HG03565 (cell line): ENCODE measurements around the gene TIGAR.

ENCODE experiments used
- ATAC-seq: cut with Tn5 transposase; IDR thresholded peaks from one replicate; pipeline ENCODE4 v1.9.1; 2021; ENCODE audit warnings: mild to moderate bottlenecking, moderate library complexity; ENCODE audit not compliant: unreplicated experiment

The TIGAR gene

DNA sequence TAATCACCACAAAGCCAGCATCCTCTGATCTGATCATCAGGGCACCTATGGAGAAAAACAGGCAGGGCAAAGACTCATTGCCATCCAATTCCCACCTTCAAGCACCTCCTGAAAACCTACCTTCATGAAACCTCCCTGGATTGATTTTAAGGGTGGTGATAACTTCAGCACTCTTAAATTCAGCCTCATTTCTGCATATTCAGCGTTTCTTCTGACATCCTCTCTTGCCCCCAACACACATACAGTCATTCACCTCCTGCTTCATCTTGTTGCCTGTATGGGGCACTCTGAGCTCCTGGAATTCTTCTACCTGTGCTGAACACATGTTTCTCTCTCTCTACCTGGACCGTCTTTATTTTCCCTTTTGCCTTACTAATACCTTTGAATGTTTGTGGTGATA lies 51.6 kb downstream of the TIGAR start:
- ATAC-seq = no peak

GRCh38 chr12:4375449-4375848 lies 54.4 kb downstream of the TIGAR start:
- no peak for ATAC-seq

DNA sequence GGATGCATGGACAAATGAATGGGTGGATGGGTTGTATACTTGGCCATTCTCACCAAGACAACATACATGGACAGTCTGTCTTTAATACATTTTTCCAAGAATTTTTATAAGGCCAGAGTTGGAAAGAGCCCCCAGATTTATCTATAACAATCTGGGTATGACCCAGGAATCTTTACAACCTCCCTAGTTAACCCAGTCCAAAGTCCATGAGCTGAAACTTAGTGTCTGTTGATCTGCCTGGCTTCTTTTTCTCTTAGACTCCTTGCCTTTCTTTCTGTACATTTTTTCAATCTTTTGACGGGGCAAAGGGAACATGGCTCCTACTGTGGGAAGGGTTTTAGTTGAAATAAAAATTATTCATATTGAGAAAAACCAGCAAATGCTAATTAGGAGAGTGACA lies 57.8 kb downstream of the TIGAR start:
- ATAC-seq = no peak

GRCh38 chr12:4379405-4379804 lies 58.4 kb downstream of the TIGAR start, which contains the start of gene FGF23:
TSS of gene FGF23 (minus strand) at chr12:4379712. CDS start at chr12:4379582, 130 bp downstream.
- ATAC-seq = no peak

DNA sequence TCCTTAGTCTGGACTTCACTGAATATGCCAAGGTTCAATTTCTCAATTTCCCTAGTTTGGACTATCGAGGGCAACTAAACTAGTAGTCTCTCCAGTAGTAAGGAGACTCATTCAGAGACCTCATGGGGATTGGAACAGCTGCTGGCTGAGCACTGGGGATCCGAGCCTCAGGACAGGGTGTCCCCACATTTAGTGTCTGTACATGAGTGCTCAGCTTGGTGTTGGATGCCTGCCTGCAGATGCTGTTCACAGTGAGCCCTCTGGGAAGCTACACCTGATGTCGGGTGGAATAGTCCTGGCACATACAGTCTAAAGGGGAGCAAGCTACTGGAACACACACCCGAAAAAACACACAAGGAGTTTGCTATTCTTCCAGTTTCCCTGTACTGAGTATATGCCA lies 59.3 kb downstream of the TIGAR start:
- ATAC-seq = no peak

DNA sequence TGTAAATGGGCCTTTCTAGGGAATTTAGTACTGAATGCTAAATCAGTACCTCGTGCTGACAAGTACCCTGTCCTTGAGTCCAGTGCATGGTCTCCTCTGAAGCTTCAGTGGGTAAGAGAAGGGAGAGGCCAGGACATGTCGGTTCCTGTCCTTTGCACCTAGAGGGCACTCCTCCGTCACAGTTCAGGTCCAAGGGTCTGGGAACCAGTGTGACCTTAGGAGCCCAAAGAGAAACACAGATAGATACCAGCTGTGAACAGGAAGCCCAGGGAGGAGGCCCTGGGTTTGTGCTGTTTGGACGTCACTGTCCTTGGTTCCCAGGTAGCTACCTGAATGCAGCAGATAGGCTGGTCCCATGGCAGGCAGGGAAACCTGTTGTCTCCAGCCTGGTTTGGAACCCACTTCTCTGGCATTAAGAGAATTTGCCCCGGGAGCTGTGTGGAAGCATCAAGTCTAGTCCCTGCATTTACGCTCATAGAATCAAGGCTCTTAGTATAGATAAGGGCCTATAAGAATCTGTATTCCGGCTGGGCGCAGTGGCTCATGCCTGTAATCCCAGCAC lies 62.4 kb downstream of the TIGAR start:
- ATAC-seq = no peak

- no peak for ATAC-seq
Observed at GRCh38 chr12:4386801-4387200, 65.8 kb downstream of the TIGAR start.

- no peak for ATAC-seq
Observed at GRCh38 chr12:4387607-4388006, 66.6 kb downstream of the TIGAR start.

GRCh38 chr12:4388032-4388431 lies 67.0 kb downstream of the TIGAR start:
- no peak for ATAC-seq

DNA sequence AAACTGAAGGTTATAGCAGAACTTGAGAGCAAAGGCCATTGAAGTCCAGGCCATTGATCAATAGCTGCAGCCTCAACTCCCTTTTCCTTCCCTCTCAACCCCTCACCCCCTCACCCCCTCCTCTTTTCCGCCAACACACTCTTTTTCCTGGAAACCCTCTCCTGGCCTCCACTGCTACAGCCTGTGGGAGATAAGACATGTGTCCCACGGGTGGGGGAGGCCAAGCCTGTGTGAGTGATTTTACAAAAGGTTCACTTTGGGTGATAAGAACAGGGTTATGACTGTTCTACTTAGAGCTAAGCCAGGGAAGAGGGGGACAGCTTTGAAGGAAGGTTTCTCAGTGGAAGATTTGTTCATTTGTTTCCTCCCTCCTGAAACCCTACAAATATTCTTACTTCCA lies 67.6 kb downstream of the TIGAR start:
- no peak for ATAC-seq

- ATAC-seq = no peak
Observed at GRCh38 chr12:4392223-4392742, 71.3 kb downstream of the TIGAR start.

DNA sequence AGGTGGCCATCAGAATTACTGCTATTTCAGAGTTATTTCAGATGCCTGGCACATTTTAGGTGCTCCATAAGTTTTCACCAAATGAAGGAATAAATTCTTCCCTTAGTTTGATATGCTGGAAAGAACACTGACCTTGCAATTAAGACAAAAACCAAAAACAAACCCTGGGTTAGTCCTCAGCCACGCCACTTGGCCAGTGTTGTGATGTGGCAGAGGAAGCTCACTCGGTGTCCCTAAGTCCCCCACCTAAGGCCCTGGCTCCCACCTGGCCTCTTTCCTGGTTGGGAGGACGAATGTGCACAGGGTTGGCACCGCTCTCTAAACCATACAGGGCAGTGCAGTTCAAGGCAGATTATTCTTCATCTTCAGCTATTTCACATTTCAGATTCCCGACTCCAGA lies 72.2 kb downstream of the TIGAR start:
- no peak for ATAC-seq

DNA sequence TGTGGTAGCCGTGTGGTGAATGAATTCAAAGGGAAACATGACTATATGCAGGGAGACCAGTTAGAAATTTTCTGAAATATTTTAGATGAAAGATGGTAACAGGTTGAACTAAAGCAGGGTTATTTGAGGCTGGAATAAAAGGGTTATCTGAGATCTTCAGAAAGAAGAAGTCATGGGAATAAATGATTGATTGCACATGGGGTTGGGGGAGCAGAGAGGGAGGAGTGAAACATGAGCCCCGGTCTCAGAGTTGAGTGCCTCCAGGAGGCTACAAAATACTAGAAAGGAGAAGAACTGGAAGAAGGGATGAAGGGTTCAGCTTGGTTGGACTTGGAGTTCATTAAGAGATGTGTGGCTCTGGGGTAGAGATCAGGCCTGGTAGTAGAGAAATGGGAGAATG lies 74.8 kb downstream of the TIGAR start:
- ATAC-seq = no peak

DNA sequence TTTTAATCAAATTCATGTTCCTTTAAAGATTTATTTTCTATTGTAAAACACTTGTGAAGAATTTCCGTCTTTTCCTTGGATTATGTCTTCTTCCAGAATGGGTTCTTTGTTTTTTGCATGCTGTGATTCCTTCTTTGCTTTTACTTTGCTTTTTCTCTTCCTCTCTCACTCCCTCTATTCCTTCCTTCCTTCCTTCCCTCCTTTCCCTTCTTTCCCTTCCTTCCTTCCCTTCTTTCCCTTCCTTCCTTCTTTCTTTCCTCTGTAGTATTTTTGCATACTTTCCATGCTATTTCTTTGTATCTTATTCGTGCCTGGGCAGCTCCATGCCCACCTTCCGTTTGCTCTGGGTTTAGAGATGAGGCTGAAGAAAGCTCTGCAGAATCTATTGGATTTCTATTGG lies 80.1 kb downstream of the TIGAR start:
- ATAC-seq = no peak

DNA sequence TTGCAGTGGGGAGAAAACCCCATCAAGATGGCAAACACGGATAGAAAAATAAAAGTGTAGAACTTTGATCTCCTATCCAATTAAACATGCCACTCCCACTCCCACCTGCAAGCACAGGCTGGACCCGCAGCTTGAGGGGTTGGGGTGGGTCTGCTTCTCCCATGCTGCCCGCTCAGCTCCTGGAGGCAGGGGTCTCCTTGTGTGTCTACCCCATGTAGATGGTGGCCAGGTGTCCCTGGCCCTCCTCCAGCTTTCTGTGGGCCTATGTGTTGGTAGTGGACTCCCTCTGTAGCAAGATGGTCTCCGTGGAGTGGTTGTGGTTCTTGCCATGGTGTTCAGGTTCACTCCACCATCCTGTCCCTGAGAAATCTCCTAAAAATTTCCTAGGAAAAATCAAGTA lies 82.0 kb downstream of the TIGAR start:
- ATAC-seq = no peak
